Measurements from ENCODE around the gene ADRA2B. TPM values are rescaled to one million over a fixed set of nuclear protein-coding genes. Genes with fewer than 3 reads are reported as not detected.
"Not testable (repeated sequence)": the region's sequence is repeated elsewhere in the genome, so short reads cannot be mapped to it uniquely, and the experiment has no call there.

ADRA2B gene
- 1 to 10 TPM; 2.5 to 5.3 (median 3.8) TPM for polyA plus RNA-seq (ENCODE audit: insufficient read length in 3 of 3)

DNA sequence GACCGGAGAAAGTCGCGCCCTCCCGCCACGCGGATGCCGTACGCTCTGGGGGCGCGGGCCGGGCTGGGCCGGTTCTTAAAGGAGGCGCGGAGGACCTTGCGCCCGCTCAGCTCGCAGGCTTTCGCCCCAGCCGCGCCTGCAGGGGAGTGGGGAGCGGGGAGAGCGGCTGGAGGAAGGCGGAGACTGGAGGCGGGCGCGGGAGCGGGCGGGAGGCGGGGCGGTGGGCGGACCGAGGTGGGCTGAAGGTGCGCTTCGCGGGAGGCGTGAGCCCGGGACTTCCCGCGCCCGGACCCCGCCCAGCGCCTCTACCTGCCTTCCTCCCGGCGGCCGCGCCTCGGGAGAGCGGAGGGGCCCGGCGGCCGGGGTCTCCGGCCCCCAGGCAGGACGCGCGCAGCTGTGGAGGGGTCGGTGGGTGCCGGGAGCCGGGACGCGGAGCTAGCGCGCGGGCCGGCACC lies at the start of gene ADRA2B:
Gene ADRA2B, minus strand, starts transcription at position 148 of the 455 bp plus-strand sequence. CDS start 422 bp downstream, outside the sequence.
- DNase-seq (ENCODE audit: low read depth in 3 of 3, low spot score in 2 of 3) = no peak

DNA sequence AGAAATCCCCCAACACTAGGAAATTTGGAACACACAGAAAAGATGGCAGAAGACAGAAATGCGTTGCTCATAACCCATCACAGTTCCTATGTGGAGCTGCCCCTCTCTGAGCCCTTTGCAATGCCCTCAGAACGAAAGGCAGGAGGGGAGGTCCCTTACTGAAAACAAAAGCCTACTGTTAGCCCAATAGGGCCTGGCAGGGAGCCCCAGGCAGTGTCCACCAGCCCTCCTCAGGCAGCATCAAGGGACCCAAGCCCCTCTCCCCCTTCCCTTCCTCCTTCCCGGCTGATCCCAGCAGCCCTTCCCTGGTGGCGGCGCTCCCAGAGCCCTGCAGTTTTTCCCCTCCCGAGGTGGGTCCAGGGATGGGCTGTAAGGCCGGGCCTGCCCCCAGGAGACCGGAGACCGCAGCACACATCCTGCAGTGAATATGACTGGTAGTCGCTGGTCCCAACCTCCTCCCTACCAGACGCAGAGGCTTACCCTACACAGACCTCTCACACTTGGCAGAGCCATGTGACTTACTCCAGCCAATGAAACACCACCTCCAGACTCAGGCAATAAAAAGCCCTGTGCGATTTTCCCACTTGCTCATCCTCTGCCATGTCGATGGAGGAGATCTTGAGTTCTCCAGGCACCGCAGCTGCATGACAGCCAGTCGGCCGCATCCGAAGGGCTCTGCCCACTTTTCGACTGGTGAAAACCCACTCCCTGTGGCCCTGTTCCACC lies 48.3 kb upstream of the ADRA2B start:
- no peak for DNase-seq (ENCODE audit: low read depth in 3 of 3, low spot score in 2 of 3)

DNA sequence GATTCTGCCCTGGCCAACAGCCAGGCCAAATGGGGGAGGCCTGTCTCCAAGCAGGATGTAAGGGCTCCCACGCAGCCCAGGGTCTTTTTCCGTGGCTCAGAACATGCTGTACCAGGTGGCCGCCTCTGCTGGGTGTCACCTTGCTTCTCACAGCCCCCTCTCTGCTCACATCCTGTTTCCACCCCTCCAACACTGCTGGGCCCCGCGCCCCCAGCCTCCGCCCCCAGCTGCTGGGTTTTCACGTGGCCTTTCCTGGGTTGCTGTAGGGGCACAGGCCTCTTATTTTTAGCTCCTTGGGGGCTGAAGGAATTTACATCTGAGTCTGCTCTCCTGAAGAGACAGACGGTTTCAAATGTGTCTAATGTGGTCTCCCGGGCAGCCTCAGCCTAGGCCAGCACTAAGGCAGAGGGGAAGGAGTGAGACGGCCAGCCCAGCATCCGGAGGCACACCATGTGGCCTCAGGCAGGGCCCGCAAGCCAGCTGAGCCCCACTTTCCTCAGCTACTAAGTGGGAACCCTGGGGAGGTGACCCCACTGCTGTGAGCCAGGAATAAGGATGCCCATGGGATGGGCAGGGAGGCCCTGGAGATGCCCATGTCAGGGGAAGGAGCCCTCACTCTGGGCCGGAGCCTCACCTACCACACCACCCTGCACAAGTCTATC lies 47.5 kb upstream of the ADRA2B start:
- no peak for DNase-seq (ENCODE audit: low read depth in 3 of 3, low spot score in 2 of 3)

DNA sequence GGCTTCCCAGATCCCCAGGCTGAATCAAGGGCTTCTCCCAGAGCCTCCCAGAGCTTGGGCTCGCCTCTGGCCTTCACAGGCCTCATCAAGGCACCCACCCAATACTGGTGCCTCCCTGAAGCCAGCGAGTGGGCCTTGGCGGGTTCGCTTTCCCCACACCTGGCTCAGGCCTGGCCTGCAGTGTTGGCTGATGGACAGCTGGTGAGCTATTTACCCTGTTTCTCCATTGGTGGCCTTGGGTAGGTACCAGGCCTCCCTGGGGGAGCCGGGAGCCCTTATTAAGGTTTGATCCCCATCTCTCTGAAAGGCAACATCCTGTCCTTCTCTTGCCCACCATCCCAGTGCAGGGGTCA lies 47.0 kb upstream of the ADRA2B start:
- no peak for DNase-seq (ENCODE audit: low read depth in 3 of 3, low spot score in 2 of 3)

DNA sequence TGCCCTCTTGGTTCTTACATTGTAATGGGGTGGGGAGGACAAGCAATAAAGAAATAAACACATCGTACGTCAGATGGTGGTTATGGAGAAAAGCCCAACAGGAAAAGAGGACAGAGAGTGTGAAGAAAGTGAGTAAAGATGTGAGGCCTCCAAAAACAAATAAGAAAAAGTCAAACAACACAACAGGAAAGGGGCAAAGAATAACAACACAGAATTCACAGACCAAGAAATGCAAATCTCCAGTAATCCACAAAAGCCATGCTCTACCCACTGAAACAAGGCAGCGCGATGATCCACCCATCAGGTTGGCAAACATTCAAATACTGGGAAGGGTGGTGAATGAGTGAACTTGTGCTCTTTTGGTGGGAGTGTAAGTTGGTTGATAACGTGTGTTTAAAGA lies 45.5 kb upstream of the ADRA2B start:
- DNase-seq (ENCODE audit: low read depth in 3 of 3, low spot score in 2 of 3) = no peak

DNA sequence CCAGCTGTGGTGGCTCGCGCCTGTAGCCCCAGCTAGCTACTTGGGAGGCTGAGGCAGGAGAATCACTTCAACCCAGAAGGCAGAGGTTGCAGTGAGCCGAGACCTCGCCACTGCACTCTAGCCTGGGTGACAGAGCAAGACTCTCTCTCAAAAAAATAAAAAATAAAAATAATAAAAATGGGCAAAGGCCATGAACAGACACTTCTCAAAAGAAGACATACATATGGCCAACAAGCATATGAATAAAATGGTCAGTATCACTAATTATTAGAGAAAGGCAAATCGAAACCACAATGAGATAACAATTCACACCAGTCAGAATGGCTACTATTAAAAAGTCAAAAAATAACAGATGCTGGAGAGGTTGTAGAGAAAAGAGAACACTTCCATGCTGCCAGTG lies 44.0 kb upstream of the ADRA2B start:
- not testable (repeated sequence) for DNase-seq (ENCODE audit: low read depth in 3 of 3, low spot score in 2 of 3)

DNA sequence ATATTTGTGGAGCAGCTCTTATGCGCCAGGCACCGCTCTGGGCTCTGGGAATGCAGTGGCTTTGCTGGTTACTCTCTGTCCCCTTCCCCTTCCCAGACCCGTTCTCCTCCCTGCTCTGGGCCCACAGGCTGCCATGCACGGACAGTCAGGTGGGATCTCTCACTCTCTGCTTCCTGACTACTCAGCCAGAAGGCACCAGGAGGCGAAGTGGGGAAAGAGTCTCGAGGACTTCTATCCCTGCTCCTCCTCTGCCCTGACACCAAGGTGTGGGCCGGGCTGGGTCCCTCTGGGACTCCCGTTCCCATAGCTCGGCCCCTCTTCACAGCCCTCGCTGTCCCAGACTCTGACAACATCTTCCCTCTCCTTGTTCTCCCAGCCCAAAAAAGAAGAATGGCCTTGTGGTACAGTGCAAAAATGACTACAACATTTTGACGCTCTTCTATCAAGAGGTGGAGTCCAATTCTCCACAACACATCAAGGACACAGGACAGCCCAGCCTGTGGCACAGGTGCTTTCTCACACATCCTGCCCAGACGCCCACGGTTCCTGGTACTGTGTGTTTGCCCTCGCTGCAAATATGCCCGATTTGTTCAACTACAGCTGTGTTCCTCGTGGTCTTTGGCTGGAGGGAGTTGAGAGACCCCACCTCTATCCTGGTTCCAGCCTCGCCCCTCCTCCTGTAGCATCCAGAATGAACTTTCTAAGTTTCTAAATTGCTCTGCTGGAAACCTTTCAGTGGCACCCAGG lies 42.9 kb upstream of the ADRA2B start:
- DNase-seq (ENCODE audit: low read depth in 3 of 3, low spot score in 2 of 3) = no peak

DNA sequence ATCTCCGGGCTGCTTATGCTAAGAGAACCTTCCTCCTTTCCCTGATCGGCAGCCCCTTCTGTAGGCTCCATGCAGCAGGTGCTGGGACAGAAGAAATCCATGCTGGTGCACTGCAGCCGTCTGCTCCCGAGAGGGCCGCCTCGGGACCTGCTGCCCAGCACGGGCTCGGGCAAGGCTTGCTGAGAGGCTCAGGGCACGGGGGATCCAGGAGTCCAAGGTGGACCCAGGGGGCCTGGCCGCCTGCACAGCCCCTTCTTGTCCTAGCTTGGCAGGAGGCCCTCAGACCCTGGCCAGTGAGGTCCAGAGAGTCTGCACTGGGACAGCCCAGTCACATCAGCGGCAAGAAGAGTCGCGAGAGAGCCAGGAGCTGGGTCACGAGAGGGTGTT lies 42.2 kb upstream of the ADRA2B start:
- no peak for DNase-seq (ENCODE audit: low read depth in 3 of 3, low spot score in 2 of 3)

DNA sequence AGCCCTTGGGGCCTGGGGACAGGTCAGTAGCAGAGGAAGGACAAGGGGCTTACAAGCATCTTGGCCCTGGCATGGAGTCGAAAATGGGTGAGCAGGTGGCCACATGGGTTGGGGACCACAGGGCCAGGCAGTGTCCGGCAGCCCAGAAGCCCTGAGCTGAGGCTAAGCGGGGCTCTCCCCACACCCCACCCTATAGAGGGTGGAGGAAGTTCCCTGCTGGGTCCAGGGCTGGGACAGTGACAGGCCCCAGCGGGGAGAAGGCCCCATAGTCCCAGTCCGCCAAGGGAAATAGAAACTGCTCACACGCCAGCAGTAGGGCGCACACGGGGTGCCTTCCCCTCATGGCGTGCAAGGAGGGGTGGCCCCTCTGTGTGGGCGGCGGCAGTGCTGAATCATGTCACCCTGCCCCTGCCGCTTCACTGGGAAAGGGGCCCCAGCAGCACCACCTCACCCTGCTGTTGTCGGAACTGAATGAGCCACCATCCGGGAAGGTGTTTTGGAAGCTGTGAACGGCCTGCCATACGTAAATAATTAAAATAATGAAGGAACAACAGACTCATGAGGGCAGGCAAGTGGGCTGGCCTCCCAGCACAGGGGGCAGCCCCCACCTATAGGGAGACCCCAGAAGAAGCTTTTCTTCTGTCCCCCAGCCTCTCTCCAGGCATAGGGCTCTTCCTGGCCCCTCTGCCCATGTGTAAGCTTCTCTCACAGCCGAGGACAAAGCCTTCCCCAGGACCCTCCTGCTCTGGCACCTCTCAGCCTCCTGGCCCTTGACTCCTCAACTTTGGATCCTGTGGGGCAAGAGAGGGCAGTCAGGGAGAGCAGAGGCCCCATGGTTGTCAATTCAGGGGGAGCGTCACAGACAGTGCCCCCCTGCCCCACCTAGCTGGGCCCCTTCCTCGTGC lies 41.5 kb upstream of the ADRA2B start:
- no peak for DNase-seq (ENCODE audit: low read depth in 3 of 3, low spot score in 2 of 3)

DNA sequence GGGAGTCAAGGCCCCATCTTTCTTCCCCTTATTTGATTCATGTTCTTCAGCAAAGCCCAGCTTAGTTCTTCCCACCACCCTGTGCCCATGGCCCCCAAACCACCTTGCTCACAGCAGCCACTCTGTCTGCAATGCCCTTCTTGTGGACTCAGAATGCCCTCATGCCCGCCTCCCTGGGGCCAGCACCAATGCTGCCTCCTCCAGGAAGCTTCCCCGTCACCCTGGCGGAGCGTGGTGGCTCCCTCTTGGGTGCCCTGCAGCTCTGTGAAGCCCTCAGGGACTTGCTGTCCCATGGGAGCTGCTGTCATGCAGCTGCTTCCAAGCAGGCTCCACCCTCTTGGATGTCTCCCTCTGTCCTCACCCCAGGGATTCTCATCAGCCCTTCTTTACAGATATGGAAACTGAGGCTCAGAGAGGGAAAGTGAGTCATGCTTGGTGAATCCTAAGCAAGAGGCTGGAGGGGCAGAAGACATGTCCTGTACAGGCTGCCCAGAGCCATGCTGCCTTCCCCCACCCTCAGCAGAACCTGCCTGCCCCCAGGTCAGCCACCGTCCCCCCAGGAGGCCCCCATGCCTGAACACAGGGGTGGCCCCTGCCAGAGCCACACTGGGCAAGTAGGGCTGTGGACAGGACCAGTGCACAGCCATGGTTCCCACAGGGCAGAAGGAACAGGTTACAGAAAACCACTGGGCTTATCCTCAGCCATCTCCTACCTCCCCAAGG lies 40.7 kb upstream of the ADRA2B start:
- no peak for DNase-seq (ENCODE audit: low read depth in 3 of 3, low spot score in 2 of 3)

DNA sequence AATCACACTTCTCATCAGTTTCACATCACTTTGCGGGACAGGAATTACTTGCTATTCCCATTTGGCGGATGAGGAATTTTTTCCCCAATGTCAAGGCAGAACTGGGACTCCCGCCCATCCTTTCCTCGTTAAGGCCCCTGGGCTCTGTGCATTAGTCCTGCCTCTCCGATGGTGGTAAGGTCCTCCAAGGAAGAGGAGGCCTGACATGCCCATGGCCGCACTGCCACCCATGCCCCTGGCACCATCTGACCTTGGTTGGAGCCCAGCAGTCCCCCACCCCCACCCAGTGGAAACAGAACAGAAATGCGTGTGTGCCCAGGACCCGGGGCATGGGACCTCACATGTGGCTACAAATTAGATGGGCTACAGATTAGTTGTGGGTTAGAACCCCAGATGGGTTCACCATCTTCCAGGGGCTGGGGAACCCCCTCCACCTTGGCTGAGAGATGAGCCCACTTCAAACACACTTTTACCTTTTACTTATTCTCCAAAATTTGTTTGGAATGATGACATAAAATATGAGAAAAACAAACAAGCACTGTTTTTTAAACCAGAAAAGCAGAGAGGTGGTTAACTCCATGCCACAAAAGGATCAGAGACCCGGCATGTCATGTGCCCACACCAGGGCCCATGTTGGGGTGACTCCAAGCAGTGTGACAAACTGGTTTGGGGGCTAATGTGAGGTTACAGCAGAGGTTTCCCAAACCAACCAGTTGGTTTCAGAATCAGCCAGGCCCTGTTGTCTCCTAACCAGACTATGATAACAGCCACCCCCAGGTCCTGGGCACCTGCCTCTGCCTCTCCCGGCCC lies 39.8 kb upstream of the ADRA2B start:
- no peak for DNase-seq (ENCODE audit: low read depth in 3 of 3, low spot score in 2 of 3)

DNA sequence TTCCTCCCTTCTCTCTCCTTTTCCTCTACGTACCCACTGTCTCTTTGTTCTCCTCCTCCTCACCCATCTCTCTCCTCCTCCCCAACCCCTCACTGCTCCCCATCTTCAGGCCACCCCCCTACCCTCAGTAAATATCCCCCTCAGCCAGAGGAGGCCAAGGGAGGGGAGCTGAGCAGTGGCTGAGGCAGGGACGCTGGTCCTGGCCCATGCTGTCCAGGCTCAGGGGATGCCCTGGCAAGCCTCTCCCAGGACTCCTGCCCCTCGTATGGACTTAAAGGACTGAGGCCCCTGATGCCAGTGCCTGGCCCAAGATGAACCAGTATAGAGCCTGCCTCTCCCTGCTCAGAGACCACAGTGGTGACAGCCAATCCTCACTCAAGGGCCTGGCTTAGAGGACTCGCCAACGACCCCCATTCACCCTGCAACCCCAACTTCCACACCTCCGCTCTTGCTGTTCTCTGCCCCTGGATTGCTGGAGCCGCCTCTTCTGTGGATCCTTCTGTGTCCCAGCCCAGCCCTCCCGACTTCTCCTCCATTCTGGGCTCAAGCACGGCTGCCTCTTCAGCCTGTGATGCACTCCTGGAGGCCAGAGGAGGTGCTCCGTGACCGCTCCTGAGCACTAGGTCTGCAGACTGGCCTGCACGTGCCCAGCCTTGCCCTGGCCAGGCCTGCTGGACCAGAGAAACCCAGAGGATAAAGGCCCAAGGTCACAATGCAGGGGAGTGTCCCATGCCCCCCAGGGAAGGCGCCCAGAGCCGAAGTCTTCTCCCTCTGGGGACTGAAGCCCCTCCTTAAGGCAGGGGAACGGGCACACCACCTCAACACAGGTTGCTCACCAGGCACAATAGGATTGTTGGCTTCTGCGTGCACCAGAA lies 38.4 kb upstream of the ADRA2B start:
- DNase-seq (ENCODE audit: low read depth in 3 of 3, low spot score in 2 of 3) = no peak

DNA sequence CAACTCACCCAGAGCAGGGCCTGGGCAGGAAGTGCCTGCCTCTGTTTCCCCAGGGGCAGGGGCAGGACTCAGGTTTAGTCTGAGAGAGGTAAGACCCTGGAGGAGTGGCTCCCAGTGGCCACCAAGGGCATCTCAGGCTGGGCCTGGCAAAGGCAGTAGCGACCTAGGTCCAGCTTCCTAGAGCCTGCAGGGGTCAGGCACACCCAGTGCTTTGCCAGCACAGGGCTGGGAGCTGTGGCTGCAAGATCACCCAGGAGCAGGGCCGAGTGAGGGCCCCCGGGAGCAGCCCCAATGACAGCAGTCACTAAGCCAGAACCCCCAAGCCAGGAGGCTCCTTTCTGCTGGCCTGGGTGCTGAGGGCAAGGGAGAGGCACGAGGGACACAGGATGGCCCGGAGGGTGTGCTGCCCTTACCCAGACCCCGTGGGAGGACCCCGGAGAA lies 37.6 kb upstream of the ADRA2B start:
- no peak for DNase-seq (ENCODE audit: low read depth in 3 of 3, low spot score in 2 of 3)

DNA sequence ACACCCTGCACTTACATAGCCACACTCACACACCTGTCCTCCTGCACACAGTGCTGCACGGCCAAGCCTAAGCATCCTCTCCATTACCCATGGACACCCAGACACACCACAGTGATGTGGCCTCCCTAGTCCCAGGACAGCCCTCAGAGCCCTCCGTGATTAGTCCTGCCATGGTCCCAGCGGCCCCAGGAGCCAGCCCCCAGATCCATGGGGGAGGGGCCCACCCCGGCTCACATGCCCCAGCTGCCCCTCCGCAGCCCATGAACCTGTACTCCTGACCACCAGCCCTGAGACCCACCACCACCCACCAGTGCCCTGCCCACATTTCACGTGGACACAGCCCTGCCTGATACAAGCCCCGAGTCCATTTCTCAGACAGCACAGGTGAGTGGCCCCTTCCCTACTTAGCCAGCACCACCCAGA lies 36.9 kb upstream of the ADRA2B start:
- DNase-seq (ENCODE audit: low read depth in 3 of 3, low spot score in 2 of 3) = no peak

DNA sequence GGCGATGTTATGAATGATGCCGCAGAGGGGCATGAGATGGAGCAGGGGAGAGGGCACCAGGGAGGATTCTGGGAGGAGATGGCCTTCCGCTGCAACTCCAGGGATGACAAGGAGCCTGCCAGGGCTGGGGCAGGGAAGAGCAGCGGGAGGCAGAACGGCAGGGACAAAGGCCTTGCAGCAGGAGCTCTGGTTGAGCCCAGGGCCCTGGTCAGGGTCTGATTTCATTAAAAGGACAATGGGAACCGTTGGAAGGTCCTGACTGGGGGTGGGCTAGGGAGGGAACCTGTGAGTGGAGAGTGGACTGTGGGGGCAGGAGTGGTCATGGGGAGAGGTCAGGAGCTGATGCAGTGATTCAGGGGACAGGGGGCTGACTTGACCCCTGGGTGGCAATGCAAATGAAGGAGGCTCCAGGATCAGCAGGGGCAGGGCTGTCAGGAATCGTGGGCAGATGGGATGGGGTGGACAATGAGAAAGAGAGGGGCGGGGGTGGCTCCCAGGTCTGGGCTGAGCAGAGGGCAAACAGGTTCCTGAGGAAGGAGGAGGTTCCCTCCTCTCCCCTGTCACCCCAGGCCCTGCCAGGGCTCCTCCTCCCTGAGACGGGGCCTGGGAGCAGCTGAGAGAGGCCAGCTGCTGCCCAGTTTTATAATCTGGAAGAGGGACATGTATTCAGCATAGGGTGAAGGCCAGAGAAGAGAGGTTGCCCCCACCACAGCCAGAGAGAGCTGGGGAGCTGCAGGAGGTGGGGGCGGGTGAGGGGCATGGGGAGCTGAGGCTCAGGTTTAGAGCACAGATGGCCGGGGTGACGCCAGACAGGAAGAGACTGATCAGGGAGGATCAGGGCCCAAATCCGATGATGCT lies 36.2 kb upstream of the ADRA2B start:
- no peak for DNase-seq (ENCODE audit: low read depth in 3 of 3, low spot score in 2 of 3)

DNA sequence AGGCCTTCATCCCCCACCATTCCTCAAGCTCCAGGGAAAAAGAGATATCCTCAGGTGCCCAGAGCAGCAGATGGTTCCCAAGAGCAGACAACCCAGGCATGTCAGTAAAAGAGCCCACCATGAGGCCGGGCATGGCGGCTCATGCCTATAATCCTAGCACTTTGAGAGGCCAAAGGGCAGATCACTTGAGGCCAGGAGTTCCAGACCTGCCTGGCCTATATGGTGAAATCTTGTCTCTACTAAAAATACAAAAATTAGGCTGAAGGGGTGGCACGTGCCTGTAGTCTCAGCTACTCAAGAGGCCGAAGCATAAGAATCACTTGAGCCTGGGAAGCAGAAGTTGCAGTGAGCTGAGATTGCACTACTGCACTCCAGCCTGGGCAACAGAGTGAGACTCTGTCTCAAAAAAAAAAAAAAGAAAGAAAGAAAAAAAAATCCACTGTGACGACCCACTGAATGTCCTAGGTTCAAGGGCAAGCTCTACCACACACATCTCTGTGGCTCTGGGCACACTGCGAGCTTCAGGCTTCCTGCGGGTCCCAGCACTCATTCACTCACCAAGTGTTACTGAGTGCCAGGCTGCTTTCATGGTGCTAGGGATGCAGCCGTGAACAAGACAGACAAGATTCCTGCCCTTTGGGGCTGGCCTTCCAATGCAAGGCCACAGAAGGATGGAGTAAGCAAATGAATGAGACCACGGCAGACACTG lies 35.4 kb upstream of the ADRA2B start:
- DNase-seq (ENCODE audit: low read depth in 3 of 3, low spot score in 2 of 3) = no peak
